Transverse colon (tissue), 4 donors: ENCODE results near the gene MS4A15.

ENCODE experiments used
- EP300 ChIP-seq: sonication (generic); formaldehyde crosslinking; IDR thresholded peaks from one replicate; pipeline ENCODE4 v1.6.1; 2017; ENCODE audit warnings: antibody characterized with exemption, low read depth
- POLR2AphosphoS5 ChIP-seq, 3 donors: sonication (generic); formaldehyde crosslinking; IDR thresholded peaks; one replicate each; pipeline ENCODE4 v1.6.1; 2016; ENCODE audit warnings: antibody characterized with exemption in 3 of 3
- TF ChIP-seq, protein P1 (sequence below), 5 experiments: fragments of 200-600 bp in 3 of 5; fragments of 450-650 bp in 2 of 5; sonication (generic) in 3 of 5; IDR thresholded peaks; 1 replicate in 2 of 5; 2 replicates in 3 of 5; pipeline ENCODE4 v1.5.1; 2016 to 2017; ENCODE audit warnings: antibody characterized with exemption in 5 of 5, inconsistent platforms in 3 of 5, mild to moderate bottlenecking in 2 of 5, moderate library complexity in 1 of 5

DNA sequence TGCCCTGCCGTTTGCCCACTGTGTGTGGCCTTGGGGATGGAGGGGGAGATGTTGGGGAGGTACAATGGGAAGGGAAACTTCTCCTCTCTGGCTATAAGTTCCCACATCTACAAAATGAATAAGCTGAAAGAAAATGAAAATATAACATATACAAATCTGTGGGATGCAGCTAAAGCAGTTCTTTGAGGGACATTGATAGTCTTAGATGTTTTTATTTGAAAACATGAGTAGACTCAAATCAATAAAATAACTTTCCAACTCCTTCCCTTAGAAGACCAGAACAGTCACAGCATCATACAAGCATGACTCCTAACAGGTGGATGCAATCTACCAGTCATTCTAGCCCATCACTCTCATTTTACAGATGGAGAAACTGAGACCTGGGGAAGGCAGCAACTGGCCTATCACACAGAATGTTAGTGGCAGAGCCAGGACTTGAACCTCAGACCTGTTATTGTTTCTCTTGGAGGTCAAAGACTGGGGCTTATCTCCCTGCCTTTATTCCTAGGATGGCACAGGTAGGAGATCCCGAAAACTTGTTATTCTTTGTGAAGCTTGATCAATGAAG lies 60.0 kb downstream of the MS4A15 start:
- TF ChIP-seq POLR2AphosphoS5 (IDR thresholded peaks at IDR 0.05) (no peak), EP300 (no peak)
- TF ChIP-seq, protein P1, sequence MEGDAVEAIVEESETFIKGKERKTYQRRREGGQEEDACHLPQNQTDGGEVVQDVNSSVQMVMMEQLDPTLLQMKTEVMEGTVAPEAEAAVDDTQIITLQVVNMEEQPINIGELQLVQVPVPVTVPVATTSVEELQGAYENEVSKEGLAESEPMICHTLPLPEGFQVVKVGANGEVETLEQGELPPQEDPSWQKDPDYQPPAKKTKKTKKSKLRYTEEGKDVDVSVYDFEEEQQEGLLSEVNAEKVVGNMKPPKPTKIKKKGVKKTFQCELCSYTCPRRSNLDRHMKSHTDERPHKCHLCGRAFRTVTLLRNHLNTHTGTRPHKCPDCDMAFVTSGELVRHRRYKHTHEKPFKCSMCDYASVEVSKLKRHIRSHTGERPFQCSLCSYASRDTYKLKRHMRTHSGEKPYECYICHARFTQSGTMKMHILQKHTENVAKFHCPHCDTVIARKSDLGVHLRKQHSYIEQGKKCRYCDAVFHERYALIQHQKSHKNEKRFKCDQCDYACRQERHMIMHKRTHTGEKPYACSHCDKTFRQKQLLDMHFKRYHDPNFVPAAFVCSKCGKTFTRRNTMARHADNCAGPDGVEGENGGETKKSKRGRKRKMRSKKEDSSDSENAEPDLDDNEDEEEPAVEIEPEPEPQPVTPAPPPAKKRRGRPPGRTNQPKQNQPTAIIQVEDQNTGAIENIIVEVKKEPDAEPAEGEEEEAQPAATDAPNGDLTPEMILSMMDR (IDR thresholded peaks at IDR 0.05): no peak
